Pancreas (tissue), 10 donors: ENCODE measurements around the gene KTI12. TPM values are rescaled to one million over a fixed set of nuclear protein-coding genes. Genes with fewer than 3 reads are reported as not detected.
A peak's percentile ranks its signal among the peaks of the same experiment; 100 is the strongest.
"Not testable (repeated sequence)": the region's sequence is repeated elsewhere in the genome, so short reads cannot be mapped to it uniquely, and the experiment has no call there.

Experiments used
- ATAC-seq, 4 donors: fragments of 200-7000 bp; cut with Tn5 transposase; one replicate each; pipeline versions ENCODE4 v1.8.0 to v1.9.1; 2020; ENCODE audit warnings: mild to moderate bottlenecking in 4 of 4, moderate library complexity in 4 of 4
- DNase-seq, 6 donors: peaks; one replicate each; pipeline ENCODE4 v3.0.0-alpha.2; 2020
- FAIRE-seq: peaks from 2 replicates; lab custom pipeline; 2012; peaks lifted over from hg19 to GRCh38; lab: Jason Lieb, UNC
- H3K27ac ChIP-seq, 4 donors: fragments of 200-600 bp; sonication (generic); 1 replicate in 3 of 4; 2 replicates in 1 of 4; pipeline versions ENCODE4 v1.5.0 to v1.8.0; 2020
- H3K27me3 ChIP-seq, 4 donors: fragments of 200-600 bp; one replicate each; pipeline ENCODE4 v1.8.0; 2021
- H3K36me3 ChIP-seq, 3 donors: fragments of 200-600 bp; sonication (generic) in 1 of 3; one replicate each; pipeline versions ENCODE4 v1.5.0 to v1.8.0; 2020 to 2021
- H3K4me1 ChIP-seq, 3 donors: fragments of 200-600 bp; one replicate each; pipeline ENCODE4 v1.8.0; 2021
- H3K4me3 ChIP-seq, 4 donors: fragments of 200-600 bp; sonication (generic) in 2 of 4; one replicate each; pipeline versions ENCODE4 v1.5.0 to v1.8.0; 2020 to 2021
- H3K9me3 ChIP-seq, 4 donors: fragments of 200-600 bp; one replicate each; pipeline ENCODE4 v1.8.0; 2021
- WGBS, 2 donors: extraction: QIAGEN DNeasy Blood & Tissue Kit; methylation state at CpG; one replicate each; pipeline ENCODE4 v1.1.7; 2013; 5-methylcytosine and 5-hydroxymethylcytosine counted together
- intact Hi-C, 3 donors: fragments of 100-400 bp; cut with DNase I; formaldehyde crosslinking; loops; one replicate each; pipeline versions ENCODE4 v1.11.1 to v1.14.2; 2022
- polyA plus RNA-seq, 2 donors: library from polyadenylated mRNA; stranded (reverse); fragments of 200-250 nt; gene quantifications; one replicate each; pipeline ENCODE4 v1.2.3, GENCODE V29; 2013
- total RNA-seq, 6 donors: library from RNA; stranded (reverse); fragmentation: NEBNext Ultra II Directional in 4 of 6; extraction: Animal tissue kit (Norgen Biotek cat#: 25700) in 4 of 6; gene quantifications; one replicate each; pipeline versions ENCODE4 v1.2.1 to v1.2.4, GENCODE V29; 2021 to 2023
- TF ChIP-seq, protein P1 (sequence below), 4 donors: fragments of 200-600 bp; sonication (generic) in 3 of 4; IDR thresholded peaks; one replicate each; pipeline versions ENCODE4 v1.5.0 to v1.8.0; 2021; ENCODE audit warnings: antibody characterized with exemption in 4 of 4
- donor health status: healthy with polysubstance abuse.
- donor health status: DM: no; HTN: no; CAD: no; lungs with moderate emphysema.
- donor health status: DM: no; HTN: no; CAD: no.
- donor health status: control.
- donor health status: control.
- donor health status: Bipolar disorder and iron deficiency.
- donor health status: DM: yes; HTN: yes; CAD: no.
- donor health status: DM: no; HTN: no; CAD: no.
- donor health status: DM: no; HTN: no; CAD: no.
- donor health status: DM: yes; HTN: yes; CAD: no.

KTI12 gene
- 1 to 10 TPM; 2.3 to 4.7 (median 3.4) TPM for total RNA-seq
- polyA plus RNA-seq = 1 to 10 TPM; 3.1 to 7.1 TPM

DNA sequence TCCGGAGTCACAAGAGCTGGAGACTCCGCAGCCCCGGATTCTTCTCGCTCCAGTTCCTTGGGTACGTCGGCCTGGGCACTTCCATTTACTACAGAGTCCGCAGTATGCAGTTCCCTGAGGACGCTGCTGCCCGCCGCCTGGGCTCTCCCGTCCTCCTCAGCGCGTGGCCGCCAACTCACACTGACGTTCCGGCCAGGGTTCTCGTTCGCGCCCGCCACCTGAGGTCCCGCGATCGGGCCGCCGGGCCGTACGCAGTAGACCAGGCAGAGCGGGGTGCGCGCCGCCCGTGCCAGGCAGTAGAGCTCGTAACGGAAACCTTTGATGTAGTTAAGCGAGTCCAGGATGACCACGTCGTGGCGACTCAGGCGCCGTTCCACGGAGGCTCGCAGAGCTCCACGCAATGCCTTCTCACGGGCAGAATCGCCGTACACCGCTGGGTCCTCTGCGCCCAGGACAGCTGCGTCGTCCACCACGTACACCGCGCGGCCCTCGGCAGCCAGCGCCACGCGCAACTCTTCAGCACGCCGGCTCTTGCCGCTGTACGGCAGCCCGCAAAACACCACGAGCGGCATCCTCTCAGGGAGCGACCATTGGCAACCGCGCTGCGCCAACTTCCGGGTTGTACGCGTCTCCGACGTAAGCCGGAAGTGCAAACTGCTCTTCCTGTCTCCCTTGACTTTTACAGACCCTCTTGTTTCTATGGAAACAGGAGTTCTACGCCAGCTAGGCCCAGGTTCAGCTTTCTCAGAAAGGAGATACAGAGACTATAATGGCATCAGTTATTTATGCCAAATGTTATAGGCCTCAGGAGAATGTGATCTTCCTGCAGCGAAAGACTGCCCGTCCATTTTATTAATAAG is at the start of gene KTI12:
KTI12 (minus strand) TSS at position 621 of the 860 bp plus-strand sequence; CDS start at position 572, 49 bp downstream.
- peak; percentile 85 to 93 (median 90) for ATAC-seq
- intact Hi-C loops = no loop called here
- H3K27ac ChIP-seq = peak within 1 kb of the TSS; percentile 64 to 84 (median 80)
- H3K4me3 ChIP-seq = peak within 1 kb of the TSS; percentile 52 to 85 (median 70)
- H3K9me3 ChIP-seq = no peaks in the 10 kb centered on the region
- H3K36me3 ChIP-seq = no peaks in the 10 kb centered on the region
- H3K27me3 ChIP-seq = no peaks in the 10 kb centered on the region
- no peak for FAIRE-seq
- DNase-seq = peak; percentile 80 to 91 (median 82)
- 2 to 3% methylated on average over 73 to 78 of the region's 78 CpGs for WGBS, 2 donors
- peaks cover 22 to 32% (median 29%) of the 10 kb centered on the region in 3 donors for H3K4me1 ChIP-seq
- TF ChIP-seq, protein P1, sequence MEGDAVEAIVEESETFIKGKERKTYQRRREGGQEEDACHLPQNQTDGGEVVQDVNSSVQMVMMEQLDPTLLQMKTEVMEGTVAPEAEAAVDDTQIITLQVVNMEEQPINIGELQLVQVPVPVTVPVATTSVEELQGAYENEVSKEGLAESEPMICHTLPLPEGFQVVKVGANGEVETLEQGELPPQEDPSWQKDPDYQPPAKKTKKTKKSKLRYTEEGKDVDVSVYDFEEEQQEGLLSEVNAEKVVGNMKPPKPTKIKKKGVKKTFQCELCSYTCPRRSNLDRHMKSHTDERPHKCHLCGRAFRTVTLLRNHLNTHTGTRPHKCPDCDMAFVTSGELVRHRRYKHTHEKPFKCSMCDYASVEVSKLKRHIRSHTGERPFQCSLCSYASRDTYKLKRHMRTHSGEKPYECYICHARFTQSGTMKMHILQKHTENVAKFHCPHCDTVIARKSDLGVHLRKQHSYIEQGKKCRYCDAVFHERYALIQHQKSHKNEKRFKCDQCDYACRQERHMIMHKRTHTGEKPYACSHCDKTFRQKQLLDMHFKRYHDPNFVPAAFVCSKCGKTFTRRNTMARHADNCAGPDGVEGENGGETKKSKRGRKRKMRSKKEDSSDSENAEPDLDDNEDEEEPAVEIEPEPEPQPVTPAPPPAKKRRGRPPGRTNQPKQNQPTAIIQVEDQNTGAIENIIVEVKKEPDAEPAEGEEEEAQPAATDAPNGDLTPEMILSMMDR (IDR thresholded peaks at IDR 0.05) = no peak

GRCh38 chr1:52080014-52080415 is 46.4 kb upstream of the KTI12 start:
- Histone ChIP-seq H3K4me3 (no peak overlapping the region), H3K9me3 (no peaks in the 10 kb centered on the region), H3K4me1 (peaks cover 0 to 5% (median 0%) of the 10 kb centered on the region in 3 donors), H3K27me3 (no peaks in the 10 kb centered on the region), H3K36me3 (peaks cover 0 to 4% (median 0%) of the 10 kb centered on the region in 3 donors), H3K27ac (no peak overlapping the region)
- FAIRE-seq (no peak), ATAC-seq (peak in 2 of 4 donors; percentile 29 to 63), DNase-seq (no peak)
- WGBS, 2 donors = 50 to 54% methylated on average over 3 of the region's 3 CpGs
- TF ChIP-seq, protein P1 (IDR thresholded peaks at IDR 0.05) = no peak
- intact Hi-C loops = no loop called here

- intact Hi-C loops, ATAC-seq, H3K27me3 ChIP-seq, H3K4me1 ChIP-seq, DNase-seq, H3K9me3 ChIP-seq, H3K27ac ChIP-seq, H3K36me3 ChIP-seq, H3K4me3 ChIP-seq, FAIRE-seq: not testable (repeated sequence)
- WGBS, 2 donors = 96 to 97% methylated on average over 6 of the region's 6 CpGs
These were observed 43.7 kb upstream of the KTI12 start for GRCh38 chr1:52077277-52077676.

DNA sequence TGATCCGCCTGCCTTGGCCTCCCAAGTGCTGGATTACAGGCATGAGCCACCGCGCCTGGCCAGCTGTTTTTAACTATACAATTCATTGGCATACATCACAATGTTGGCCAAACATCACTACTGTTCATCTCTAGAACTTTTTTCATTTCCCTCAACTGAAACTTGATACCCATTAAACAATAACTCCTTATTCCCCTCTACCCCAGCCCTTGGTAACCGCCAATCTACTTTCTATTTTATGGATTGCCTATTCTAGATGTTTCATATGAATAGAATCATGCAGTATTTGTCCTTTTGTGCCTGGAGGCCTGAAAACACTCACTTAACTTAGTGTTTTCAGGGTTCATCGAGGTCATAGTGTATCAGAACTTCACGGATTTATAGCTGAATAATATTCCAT is 38.7 kb upstream of the KTI12 start:
- intact Hi-C loops = no loop called here
- FAIRE-seq = no peak
- 81 to 82% methylated on average over 6 of the region's 6 CpGs for WGBS, 2 donors

DNA sequence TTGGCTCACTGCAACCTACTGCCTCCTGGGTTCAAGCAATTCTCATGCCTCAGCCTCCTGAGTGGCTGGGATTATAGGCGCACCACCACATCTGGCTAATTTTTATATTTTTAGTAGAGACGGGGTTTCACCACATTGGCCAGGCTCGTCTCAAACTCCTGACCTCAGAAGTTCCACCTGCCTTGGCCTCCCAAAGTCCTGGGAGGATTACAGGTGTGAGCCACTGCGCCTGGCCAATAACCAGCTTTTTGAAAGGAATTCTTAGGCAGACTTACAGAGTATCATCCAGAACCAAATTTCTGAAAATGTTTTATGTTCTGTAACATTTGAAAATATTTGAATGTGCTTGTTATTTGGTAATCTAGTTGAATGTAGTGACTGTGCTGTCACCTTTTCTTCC is 37.1 kb upstream of the KTI12 start:
- Histone ChIP-seq H3K9me3 (no peaks in the 10 kb centered on the region), H3K36me3 (peaks cover 0 to 13% (median 11%) of the 10 kb centered on the region in 3 donors), H3K27ac (no peak overlapping the region), H3K4me3 (no peak overlapping the region), H3K4me1 (peaks cover 9 to 10% (median 10%) of the 10 kb centered on the region in 3 donors), H3K27me3 (no peaks in the 10 kb centered on the region)
- 33 to 45% methylated on average over 4 of the region's 4 CpGs for WGBS, 2 donors
- FAIRE-seq (no peak), DNase-seq (peak in 1 of 6 donors; percentile 10), ATAC-seq (peak; percentile 25 to 76 (median 52))
- intact Hi-C loops = no loop called here
- TF ChIP-seq, protein P1 (IDR thresholded peaks at IDR 0.05) = no peak

More for the DNA sequence above, 38.7 kb upstream of the KTI12 start:
- no peak overlapping the region for H3K27ac ChIP-seq
- DNase-seq = no peak
- no peaks in the 10 kb centered on the region for H3K9me3 ChIP-seq
- H3K4me3 ChIP-seq = no peak overlapping the region
- H3K36me3 ChIP-seq = peaks cover 0 to 8% (median 6%) of the 10 kb centered on the region in 3 donors
- ATAC-seq = no peak
- TF ChIP-seq, protein P1 (IDR thresholded peaks at IDR 0.05) = no peak
- no peaks in the 10 kb centered on the region for H3K27me3 ChIP-seq
- H3K4me1 ChIP-seq = peaks cover 9 to 10% (median 10%) of the 10 kb centered on the region in 3 donors
